DND-41 (cell line): ENCODE measurements around the gene SYT1.

Experiments
- ATAC-seq: fragments of 200-7000 bp; cut with Tn5 transposase; 3 replicates; pipeline ENCODE4 v1.9.1; 2021; ENCODE audit warnings: low read depth; ENCODE audit not compliant: insufficient read depth
- DNase-seq: peaks from one replicate; pipeline ENCODE4 v3.0.0-alpha.2; 2020
- H2AFZ ChIP-seq: 2 replicates; pipeline ENCODE4 v1.6.0; 2012; ENCODE audit warnings: low read depth, low read length
- H3K27ac ChIP-seq: 2 replicates; pipeline ENCODE4 v1.5.1; 2012; ENCODE audit warnings: low read length, inconsistent platforms
- H3K27me3 ChIP-seq: fragments of 200-600 bp; sonication (generic); 2 replicates; pipeline ENCODE4 v1.6.0; 2012; ENCODE audit warnings: low read length, mild to moderate bottlenecking, inconsistent platforms; ENCODE audit not compliant: insufficient read depth, poor library complexity
- H3K36me3 ChIP-seq: 2 replicates; pipeline ENCODE4 v1.5.1; 2012; ENCODE audit warnings: low read length, inconsistent platforms; ENCODE audit not compliant: insufficient read depth
- H3K4me1 ChIP-seq: 2 replicates; pipeline ENCODE4 v1.5.1; 2012; ENCODE audit warnings: mild to moderate bottlenecking, low read length; ENCODE audit not compliant: insufficient read depth
- H3K4me2 ChIP-seq: 2 replicates; pipeline ENCODE4 v1.6.0; 2012; ENCODE audit warnings: mild to moderate bottlenecking, moderate library complexity, low read length, inconsistent platforms; ENCODE audit not compliant: insufficient read depth
- H3K4me3 ChIP-seq, 2 experiments: fragments of 200-600 bp in 1 of 2; shearing (Covaris generic) in 1 of 2; 2 replicates each; pipeline ENCODE4 v1.5.1; 2012 to 2016; ENCODE audit warnings: inconsistent platforms in 2 of 2, low read length in 2 of 2, mild to moderate bottlenecking in 2 of 2, low read depth in 1 of 2, moderate library complexity in 1 of 2
- H3K79me2 ChIP-seq: 2 replicates; pipeline ENCODE4 v1.6.0; 2012; ENCODE audit warnings: low read length, inconsistent platforms; ENCODE audit not compliant: insufficient read depth
- H3K9ac ChIP-seq: 2 replicates; pipeline ENCODE4 v1.6.0; 2012; ENCODE audit warnings: low read depth, mild to moderate bottlenecking, inconsistent platforms, low read length, moderate library complexity
- H3K9me3 ChIP-seq: 2 replicates; pipeline ENCODE4 v1.5.1; 2012; ENCODE audit warnings: low read length, moderate library complexity, mild to moderate bottlenecking, inconsistent platforms; ENCODE audit not compliant: insufficient read depth, severe bottlenecking
- H4K20me1 ChIP-seq: 2 replicates; pipeline ENCODE4 v1.6.0; 2012; ENCODE audit warnings: low read length; ENCODE audit not compliant: insufficient read depth
- CTCF ChIP-seq: IDR thresholded peaks from 2 replicates; pipeline ENCODE4 v1.5.1; 2012; ENCODE audit warnings: borderline replicate concordance, low read length, moderate library complexity, mild to moderate bottlenecking; ENCODE audit not compliant: poor library complexity, severe bottlenecking; ENCODE audit errors: extremely low read depth
- EZH2 ChIP-seq: IDR thresholded peaks from 3 replicates; pipeline ENCODE4 v1.6.1; 2012; ENCODE audit warnings: borderline replicate concordance, low read depth, mild to moderate bottlenecking, moderate library complexity, low read length, inconsistent platforms; ENCODE audit not compliant: severe bottlenecking

Gene SYT1

DNA sequence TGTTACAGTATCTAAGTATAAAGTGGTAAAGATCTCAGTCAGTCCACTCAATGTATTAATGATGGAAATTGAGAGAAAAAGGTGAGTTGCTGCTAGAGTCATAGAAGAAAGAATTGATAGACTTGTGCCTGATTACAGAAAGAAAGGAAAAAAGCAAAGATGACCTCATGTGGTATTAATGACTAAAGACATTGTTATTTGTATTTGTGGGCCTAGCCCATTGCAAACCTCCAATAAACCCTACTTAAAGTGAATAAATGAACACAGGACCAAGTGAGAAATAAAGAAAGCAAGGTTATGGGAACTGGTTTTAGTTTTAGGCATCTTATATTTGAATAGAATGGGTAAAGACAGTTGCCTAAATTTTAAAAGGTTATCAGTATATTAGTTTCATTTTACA, 105.5 kb downstream of the SYT1 start:
- Histone ChIP-seq H3K36me3 (no peaks in the 10 kb centered on the region), H3K9ac (no peak overlapping the region), H3K4me1 (no peaks in the 10 kb centered on the region), H3K79me2 (no peaks in the 10 kb centered on the region), H3K9me3 (no peaks in the 10 kb centered on the region), H3K27ac (no peak overlapping the region), H4K20me1 (no peaks in the 10 kb centered on the region), H3K27me3 (no peaks in the 10 kb centered on the region), H3K4me2 (no peak overlapping the region), H3K4me3 (no peak overlapping the region), H2AFZ (no peak overlapping the region)
- DNase-seq = no peak
- ATAC-seq = no peak
- no peak for TF ChIP-seq CTCF
- no peak for TF ChIP-seq EZH2

- Histone ChIP-seq H2AFZ (no peak overlapping the region), H4K20me1 (no peaks in the 10 kb centered on the region), H3K27me3 (no peaks in the 10 kb centered on the region), H3K27ac (no peak overlapping the region), H3K9ac (no peak overlapping the region), H3K36me3 (no peaks in the 10 kb centered on the region), H3K9me3 (no peaks in the 10 kb centered on the region), H3K4me3 (no peak overlapping the region), H3K79me2 (no peaks in the 10 kb centered on the region), H3K4me2 (no peak overlapping the region), H3K4me1 (no peaks in the 10 kb centered on the region)
- DNase-seq = no peak
- no peak for TF ChIP-seq EZH2
- TF ChIP-seq CTCF = no peak
- no peak for ATAC-seq
Measured at GRCh38 chr12:78977304-78977867, 112.8 kb downstream of the SYT1 start.

GRCh38 chr12:78994168-78994791, 129.7 kb downstream of the SYT1 start:
- no peak overlapping the region for H3K4me2 ChIP-seq
- no peaks in the 10 kb centered on the region for H3K79me2 ChIP-seq
- H3K9ac ChIP-seq = no peak overlapping the region
- H4K20me1 ChIP-seq = no peaks in the 10 kb centered on the region
- no peaks in the 10 kb centered on the region for H3K27me3 ChIP-seq
- no peak overlapping the region for H3K27ac ChIP-seq
- no peak overlapping the region for H2AFZ ChIP-seq
- no peaks in the 10 kb centered on the region for H3K4me1 ChIP-seq
- H3K9me3 ChIP-seq = no peaks in the 10 kb centered on the region
- no peak for DNase-seq
- H3K36me3 ChIP-seq = no peaks in the 10 kb centered on the region
- no peak overlapping the region for H3K4me3 ChIP-seq
- no peak for ATAC-seq
- no peak for TF ChIP-seq CTCF
